GF-D8 (cell line): ENCODE measurements around the gene PLCB1.
"Not testable (repeated sequence)": the region's sequence is repeated elsewhere in the genome, so short reads cannot be mapped to it uniquely, and the experiment has no call there.

ENCODE experiments used
- DNase-seq: peaks from one replicate; lab custom pipeline; 2025; lab: John Stamatoyannopoulos, UW

Gene PLCB1

GRCh38 chr20:8156235-8157079 is 24.4 kb downstream of the PLCB1 start:
- DNase-seq = no peak

DNA sequence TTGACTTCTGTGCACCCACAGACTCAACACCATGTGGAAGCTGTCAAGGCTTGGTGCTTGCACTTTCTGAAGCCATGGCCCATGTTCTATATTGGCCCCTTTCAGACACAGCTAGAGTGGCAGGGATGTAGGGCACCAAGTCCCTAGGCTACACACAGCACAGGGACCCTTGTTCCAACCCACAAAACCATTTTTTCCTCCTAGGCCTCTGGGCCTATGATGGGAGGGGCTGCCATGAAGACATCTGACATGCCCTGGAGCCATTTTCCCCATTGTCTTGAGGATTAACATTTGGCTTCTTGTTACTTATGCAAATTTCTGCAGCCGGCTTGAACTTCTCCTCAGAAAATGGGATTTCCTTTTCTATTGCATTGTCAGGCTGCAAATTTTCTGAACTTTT is 27.2 kb downstream of the PLCB1 start:
- not testable (repeated sequence) for DNase-seq

GRCh38 chr20:8161264-8162071 is 29.4 kb downstream of the PLCB1 start:
- no peak for DNase-seq

GRCh38 chr20:8162610-8163009 is 30.5 kb downstream of the PLCB1 start:
- no peak for DNase-seq

- DNase-seq = no peak
Observed at GRCh38 chr20:8163543-8163942, 31.5 kb downstream of the PLCB1 start.

- DNase-seq = no peak
Observed at GRCh38 chr20:8166730-8167129, 34.7 kb downstream of the PLCB1 start.

GRCh38 chr20:8168785-8169288 is 36.8 kb downstream of the PLCB1 start:
- no peak for DNase-seq

DNA sequence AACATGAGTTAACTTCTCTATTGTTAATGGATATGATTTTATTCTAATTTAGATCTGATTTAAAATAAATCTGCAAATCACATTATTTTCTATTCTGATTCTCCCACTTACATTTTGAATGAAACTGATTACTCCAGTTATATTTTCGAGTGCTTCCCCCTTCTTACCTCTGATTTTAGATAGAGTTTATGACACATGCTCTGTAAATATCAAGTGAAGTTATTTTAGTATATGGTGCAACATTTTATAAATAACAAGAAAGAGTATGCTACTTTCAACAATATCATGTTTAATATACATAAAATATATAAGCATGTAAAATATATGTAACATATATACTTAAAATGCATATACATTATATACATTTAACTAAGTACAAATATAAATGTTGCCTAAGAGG is 38.9 kb downstream of the PLCB1 start:
- DNase-seq = no peak

DNA sequence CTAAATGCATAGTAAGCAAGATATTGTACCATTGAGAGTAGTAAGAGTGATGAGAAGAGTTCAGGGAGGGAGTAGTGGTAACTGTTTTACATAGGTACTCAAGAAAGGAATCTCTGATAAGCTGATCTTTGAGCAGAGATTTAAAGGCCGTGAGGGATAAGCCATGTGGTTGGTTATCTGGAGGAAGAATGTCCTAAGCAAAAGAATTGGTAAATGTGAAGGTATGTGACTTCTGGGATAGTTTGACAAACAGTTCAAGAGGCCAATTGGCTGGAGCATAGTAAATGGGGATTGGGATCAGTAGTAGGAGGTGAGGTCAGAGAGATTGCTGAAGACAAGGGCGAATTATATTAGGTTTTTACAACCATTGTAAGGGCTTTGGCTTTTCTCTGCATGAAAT is 40.1 kb downstream of the PLCB1 start:
- DNase-seq = no peak

DNA sequence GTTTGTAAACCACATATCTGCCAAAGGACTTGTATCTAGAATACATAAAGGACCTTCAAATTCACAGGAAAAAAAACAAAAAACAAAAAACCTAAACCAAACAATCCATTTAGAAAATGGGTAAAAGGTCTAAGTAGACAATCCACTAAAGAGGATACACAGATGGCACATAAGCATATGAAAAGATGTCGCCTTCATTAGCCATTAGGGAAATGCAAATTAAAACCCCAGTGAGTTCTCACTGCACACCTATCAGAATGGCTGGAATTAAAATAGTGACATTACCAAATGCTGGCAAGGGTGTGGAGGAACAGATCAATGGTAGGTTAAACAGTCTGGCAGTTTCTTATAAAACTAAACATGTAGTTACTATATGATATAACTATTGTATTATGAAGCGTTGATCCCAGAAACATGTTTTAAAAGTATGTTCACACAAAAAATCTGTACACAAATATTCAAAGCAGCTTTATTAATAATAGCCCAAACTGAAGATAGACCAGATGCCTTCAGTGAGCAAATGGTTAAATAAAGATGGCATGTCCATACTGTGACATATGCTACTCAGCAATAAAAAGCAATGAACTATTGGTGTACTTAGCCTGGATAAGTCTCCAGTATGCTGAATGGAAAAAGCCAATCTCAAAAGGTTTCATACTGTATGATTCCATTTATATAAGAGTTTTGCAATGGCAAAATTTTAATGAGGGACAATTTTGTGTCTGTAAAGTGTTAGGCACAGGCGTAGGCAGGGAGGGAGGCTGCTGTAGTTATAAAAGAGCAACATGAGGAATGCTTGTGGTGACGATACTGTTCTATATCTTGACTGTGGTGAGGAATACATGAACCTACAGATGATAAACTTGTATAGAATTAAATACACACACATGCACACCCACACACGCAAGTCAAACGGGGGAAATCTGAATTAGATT is 43.9 kb downstream of the PLCB1 start:
- DNase-seq = no peak

GRCh38 chr20:8183526-8183925 is 51.5 kb downstream of the PLCB1 start:
- no peak for DNase-seq

- DNase-seq = no peak
Observed at GRCh38 chr20:8187740-8188139, 55.7 kb downstream of the PLCB1 start.

DNA sequence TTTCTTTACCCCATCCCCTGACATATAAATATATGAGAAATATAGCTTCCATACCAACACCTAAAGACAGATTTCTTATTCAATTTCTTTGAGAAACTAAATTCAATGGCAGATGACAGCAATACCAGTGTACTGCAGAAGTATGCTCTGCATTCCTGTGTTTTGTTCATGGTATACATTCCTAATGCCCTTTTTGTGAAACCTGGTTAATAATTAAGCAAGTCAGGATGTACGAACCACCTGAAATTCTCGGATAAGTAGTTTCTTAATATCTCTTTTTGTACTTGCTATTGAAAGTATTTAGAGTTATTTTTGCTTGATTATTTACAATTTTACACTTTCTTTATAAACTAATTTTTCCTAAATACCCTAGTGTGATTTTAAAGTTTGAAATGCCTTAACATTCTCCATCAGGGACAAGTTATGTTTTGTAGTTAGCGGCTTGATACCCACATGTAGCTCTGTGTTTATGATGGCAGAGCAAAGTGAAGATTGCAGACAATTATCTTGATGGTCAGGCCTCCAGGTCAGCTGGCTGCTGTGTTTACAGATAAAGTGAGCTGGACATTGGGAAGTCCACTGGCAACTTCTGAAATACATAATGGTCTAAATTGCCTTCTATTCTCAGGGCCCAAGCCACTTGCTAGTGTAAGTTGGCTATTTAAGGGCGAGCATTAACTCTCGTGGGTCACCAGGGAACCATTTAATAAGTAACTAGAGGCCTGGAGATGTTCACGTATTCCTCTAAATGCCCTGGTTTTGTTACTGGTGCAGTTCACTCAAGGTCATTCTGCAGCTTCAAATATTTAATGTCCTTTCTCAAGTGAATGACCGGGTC is 58.2 kb downstream of the PLCB1 start:
- DNase-seq = no peak

DNA sequence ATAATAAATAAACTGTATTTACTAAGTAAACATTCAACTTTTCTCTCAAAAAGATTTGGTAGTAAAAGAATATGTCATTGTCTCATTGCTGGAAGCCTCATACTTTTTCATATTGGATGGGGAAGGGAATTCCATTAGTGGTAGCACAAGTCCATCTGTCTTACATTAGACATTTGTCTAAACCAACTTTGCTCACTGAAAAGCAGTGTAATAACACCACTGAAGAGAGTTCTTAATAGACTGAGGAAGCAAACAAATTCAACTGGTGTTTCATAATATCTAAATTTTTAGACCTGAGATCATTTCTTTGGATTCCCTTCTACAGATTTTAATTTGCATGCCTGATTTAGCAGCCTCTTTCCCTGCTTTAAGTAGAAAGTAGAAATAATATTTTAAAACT is 62.7 kb downstream of the PLCB1 start:
- no peak for DNase-seq

GRCh38 chr20:8196096-8196495 is 64.0 kb downstream of the PLCB1 start:
- DNase-seq = no peak

GRCh38 chr20:8200220-8200619 is 68.2 kb downstream of the PLCB1 start:
- no peak for DNase-seq

DNA sequence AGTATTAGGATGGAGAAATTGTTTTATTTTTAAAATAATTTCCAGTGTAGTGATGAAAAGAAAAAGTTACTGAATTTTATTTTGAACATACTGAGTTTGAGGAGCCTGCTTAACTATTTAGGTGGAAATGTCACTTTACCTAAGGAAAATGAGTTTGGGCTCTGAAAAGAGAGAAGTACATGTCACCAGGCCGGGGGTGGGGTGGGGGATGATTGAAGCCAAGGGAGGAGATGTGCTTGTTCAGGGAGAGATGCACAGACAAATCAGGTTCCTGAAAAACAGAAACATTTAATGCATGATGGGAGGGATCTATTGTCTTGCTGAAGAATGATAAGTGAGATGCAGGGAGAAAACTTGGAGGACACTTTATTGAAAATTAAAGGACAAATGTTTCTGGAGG is 71.3 kb downstream of the PLCB1 start:
- DNase-seq = no peak

- no peak for DNase-seq
Observed at GRCh38 chr20:8205996-8206395, 73.9 kb downstream of the PLCB1 start.

GRCh38 chr20:8208226-8208625 is 76.2 kb downstream of the PLCB1 start:
- no peak for DNase-seq

DNA sequence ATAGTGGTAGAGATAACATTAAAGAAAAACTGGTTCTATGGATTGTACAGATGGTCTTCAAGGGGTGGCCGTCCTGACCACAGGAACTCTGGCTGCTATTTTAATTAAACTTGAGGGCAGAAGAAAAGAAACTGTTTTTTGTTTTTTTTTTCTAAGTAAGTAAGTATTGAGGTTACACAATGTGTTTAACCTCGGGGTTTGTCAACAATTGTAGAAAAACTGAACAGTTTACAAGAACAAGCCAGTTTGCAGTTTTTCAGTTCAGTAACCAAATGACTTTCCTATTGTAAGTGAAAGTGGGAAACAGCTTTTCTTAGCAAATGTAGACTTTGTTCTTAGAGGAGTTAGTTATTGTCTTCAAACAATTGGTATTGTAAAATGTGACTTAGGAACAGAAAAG is 77.0 kb downstream of the PLCB1 start:
- DNase-seq = no peak

DNA sequence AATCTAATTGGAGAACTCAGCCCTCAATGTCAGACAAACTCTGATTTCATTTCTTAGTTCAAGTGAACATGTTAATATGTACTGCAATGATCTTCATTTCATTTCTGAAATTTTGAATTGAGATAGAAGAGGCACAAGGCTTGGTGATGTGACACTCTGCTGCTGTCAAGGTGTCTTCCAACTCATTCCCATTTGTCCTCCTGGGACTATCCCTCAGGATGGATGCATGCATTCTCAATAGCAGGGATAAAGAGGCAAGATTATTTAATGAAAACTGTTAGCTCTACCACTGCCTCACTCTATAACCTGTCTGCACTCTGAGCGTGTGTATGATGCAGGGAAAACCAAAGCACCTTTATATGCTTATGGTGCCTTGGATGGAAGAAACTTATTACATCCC is 78.7 kb downstream of the PLCB1 start:
- no peak for DNase-seq
